K562 (cell line): ENCODE results near the gene ADSS2. TPM values are rescaled to one million over a fixed set of nuclear protein-coding genes. Genes with fewer than 3 reads are reported as not detected.

Experiments used
- CBFA2T2 ChIP-seq: fragments of 450-650 bp; conservative IDR thresholded peaks from 2 replicates; pipeline ENCODE4 v1.6.1; 2017; ENCODE audit warnings: mild to moderate bottlenecking
- CCNT2 ChIP-seq: IDR thresholded peaks from 2 replicates; pipeline ENCODE4 v1.6.1; 2011; ENCODE audit warnings: borderline replicate concordance, low read depth, mild to moderate bottlenecking, moderate library complexity, mixed read lengths, low read length; ENCODE audit not compliant: insufficient read length; ENCODE audit errors: extremely low read depth
- CHD1 ChIP-seq: fragments of 200-600 bp; sonication (generic); IDR thresholded peaks from one replicate; pipeline ENCODE4 v1.6.1; 2012; ENCODE audit warnings: mild to moderate bottlenecking, moderate library complexity, low read length, inconsistent platforms
- ETV6 ChIP-seq, 3 experiments: fragments of 150-350 bp in 1 of 3; sonication (generic) in 1 of 3; formaldehyde crosslinking in 1 of 3; IDR thresholded peaks; 2 replicates each; pipeline versions ENCODE4 v1.6.1 to v1.8.0; 2014 to 2022; ENCODE audit warnings: borderline replicate concordance in 2 of 3, low read depth in 2 of 3, antibody characterized with exemption in 1 of 3, low read length in 1 of 3, mild to moderate bottlenecking in 1 of 3, missing genetic modification reagents in 1 of 3
- FOXK2 ChIP-seq, 2 experiments: fragments of 450-650 bp; IDR thresholded peaks in 1 of 2; conservative IDR thresholded peaks in 1 of 2; 2 replicates each; pipeline ENCODE4 v1.6.1; 2016; ENCODE audit warnings: low read depth in 2 of 2, mild to moderate bottlenecking in 1 of 2
- HDAC1 ChIP-seq, 2 experiments: fragments of 450-650 bp; IDR thresholded peaks; 2 replicates each; pipeline ENCODE4 v1.6.1; 2016 to 2017; ENCODE audit warnings: inconsistent platforms in 1 of 2, mild to moderate bottlenecking in 1 of 2, moderate library complexity in 1 of 2
- JUNB ChIP-seq: fragments of 450-650 bp; formaldehyde crosslinking; conservative IDR thresholded peaks from 2 replicates; pipeline ENCODE4 v1.4.0; 2020; ENCODE audit warnings: mild to moderate bottlenecking
- MYC ChIP-seq, 2 experiments: fragments of 250-450 bp in 1 of 2; sonication (Bioruptor Pico) in 1 of 2; IDR thresholded peaks; 2 replicates each; pipeline versions ENCODE4 v1.5.1 to v1.6.1; 2012 to 2021; ENCODE audit warnings: low read depth in 2 of 2, borderline replicate concordance in 1 of 2, improper control_type of control experiment in 1 of 2, low read length in 1 of 2, mild to moderate bottlenecking in 1 of 2, moderate library complexity in 1 of 2
- NEUROD1 ChIP-seq: fragments of 150-350 bp; IDR thresholded peaks from 2 replicates; pipeline ENCODE4 v1.6.1; 2014; ENCODE audit warnings: borderline replicate concordance, low read length, low read depth; ENCODE audit not compliant: partially characterized antibody
- NR2C1 ChIP-seq, 2 experiments: fragments of 450-650 bp; IDR thresholded peaks; 2 replicates each; pipeline ENCODE4 v1.6.1; 2017; ENCODE audit warnings: mild to moderate bottlenecking in 2 of 2, antibody characterized with exemption in 1 of 2, inconsistent platforms in 1 of 2, missing compliant biosample characterization in 1 of 2, missing genetic modification characterization in 1 of 2
- RAD51 ChIP-seq: fragments of 450-650 bp; IDR thresholded peaks from 2 replicates; pipeline ENCODE4 v1.7.1; 2016; ENCODE audit warnings: low read depth, mild to moderate bottlenecking, borderline replicate concordance
- RBM22 ChIP-seq: fragments of 200-400 bp; formaldehyde crosslinking; IDR thresholded peaks from 2 replicates; pipeline ENCODE4 v1.6.1; 2018; ENCODE audit warnings: low read length, low read depth; ENCODE audit not compliant: poor library complexity, severe bottlenecking
- RNF219 ChIP-seq: fragments of 250-450 bp; sonication (Bioruptor Pico); IDR thresholded peaks from 2 replicates; pipeline ENCODE4 v1.5.0; 2022; ENCODE audit warnings: mild to moderate bottlenecking
- SMARCE1 ChIP-seq: fragments of 450-650 bp; IDR thresholded peaks from 2 replicates; pipeline ENCODE4 v1.7.1; 2016; ENCODE audit warnings: mild to moderate bottlenecking
- SP1 ChIP-seq: sonication (generic); formaldehyde crosslinking; IDR thresholded peaks from 2 replicates; pipeline ENCODE4 v1.8.1; 2022; ENCODE audit warnings: mild to moderate bottlenecking, missing genetic modification reagents
- SREBF2 ChIP-seq: sonication (generic); formaldehyde crosslinking; IDR thresholded peaks from 2 replicates; pipeline ENCODE4 v1.4.0; 2020; ENCODE audit warnings: mild to moderate bottlenecking, missing genetic modification reagents
- TARDBP ChIP-seq: fragments of 450-650 bp; IDR thresholded peaks from 2 replicates; pipeline ENCODE4 v1.6.1; 2016
- TCF3 ChIP-seq: sonication (generic); formaldehyde crosslinking; IDR thresholded peaks from 2 replicates; pipeline ENCODE4 v1.4.0; 2020; ENCODE audit warnings: mild to moderate bottlenecking, missing genetic modification reagents
- ZNF23 ChIP-seq: fragments of 250-450 bp; sonication (Bioruptor Pico); IDR thresholded peaks from 2 replicates; pipeline ENCODE4 v1.4.0; 2020; ENCODE audit warnings: mild to moderate bottlenecking
- ZNF57 ChIP-seq: fragments of 450-650 bp; formaldehyde crosslinking; IDR thresholded peaks from 2 replicates; pipeline ENCODE4 v1.4.0; 2020; ENCODE audit warnings: mild to moderate bottlenecking, moderate library complexity
- ZNF75A ChIP-seq: fragments of 450-650 bp; formaldehyde crosslinking; IDR thresholded peaks from 2 replicates; pipeline ENCODE4 v1.4.0; 2020; ENCODE audit warnings: mild to moderate bottlenecking
- polyA plus RNA-seq, 8 experiments: library from polyadenylated mRNA; depleted of rRNA in 4 of 8; stranded (reverse) in 5 of 8; unstranded in 3 of 8; fragments of >200 nt; fragmentation: Nextera tagmentation in 2 of 8; fragmentation: Illumina TruSeq in 1 of 8; extraction: Ambion mirVana in 2 of 8; extraction: Trizol in 1 of 8; gene quantifications; 2 replicates each; pipeline versions ENCODE4 v1.2.1 to v1.2.3, GENCODE V29; 2011 to 2014; ENCODE audit warnings: inconsistent platforms in 1 of 8, missing spikeins in 1 of 8
- total RNA-seq, 7 experiments: library from RNA; depleted of rRNA in 6 of 7; stranded (reverse); fragments of >200 nt in 6 of 7; fragmentation: Illumina TruSeq in 2 of 7; extraction: Trizol in 2 of 7; gene quantifications; 2 replicates each; pipeline versions ENCODE4 v1.2.1 to v1.2.3, GENCODE V29; 2011 to 2021; ENCODE audit warnings: low replicate concordance in 1 of 7

Gene ADSS2
- total and polyA plus RNA-seq, 9 of the 15 experiments (the other 6 are each of a cell fraction or from before 2014, with no cell fraction given), result 8.8 to 63.8 (median 59.4) TPM

- TF ChIP-seq ETV6 (IDR thresholded peaks at IDR 0.05; ENCODE audit: borderline replicate concordance in 1 of 2, low read depth in 2 of 2, low read length in 1 of 2) (no peak), ETV6 (CRISPR knock-in tag; IDR thresholded peaks at IDR 0.05; ENCODE audit: borderline replicate concordance) (no peak), JUNB (CRISPR knock-in tag) (no peak), NR2C1 (IDR thresholded peaks at IDR 0.05) (0 out of 2 replicates have a peak, but pooled peaks have one; percentile 24), NR2C1 (tag; IDR thresholded peaks at IDR 0.05) (no peak), SREBF2 (no peak), CBFA2T2 (no peak), TCF3 (CRISPR knock-in tag) (no peak), ZNF57 (0 out of 2 replicates have a peak, but pooled peaks have one; percentile 30), RBM22 (no peak), MYC (IDR thresholded peaks at IDR 0.05; ENCODE audit: low read depth, low read length) (peak; percentile 47; the same call in 1 of the 2 replicates), MYC (CRISPR knock-in tag; IDR thresholded peaks at IDR 0.05; ENCODE audit: borderline replicate concordance, low read depth) (no peak), TARDBP (no peak), FOXK2 (conservative IDR thresholded peaks at IDR 0.05 in 1 of 2, IDR thresholded peaks at IDR 0.05 in 1 of 2; ENCODE audit: low read depth in 2 of 2) (peak; percentile 60 to 65; a peak in 2 of 4 replicates), SMARCE1 (0 out of 2 replicates have a peak, but pooled peaks have one; percentile 36), RAD51 (peak; percentile 31; the same call in 1 of the 2 replicates), SP1 (no peak), RNF219 (CRISPR knock-in tag) (no peak), NEUROD1 (peak; percentile 15), CHD1 (peak; percentile 87), CCNT2 (peak; percentile 46), ZNF23 (CRISPR knock-in tag) (no peak), ZNF75A (CRISPR knock-in tag) (no peak), HDAC1 (IDR thresholded peaks at IDR 0.05) (peak in 1 of 2 experiments; percentile 17; a peak in 2 of 4 replicates)
These were observed 841 bp downstream of the ADSS2 start (continued) for GRCh38 chr1:244450597-244451538.
